BLaER1 treated with 17β-estradiol and CSF1 and Interleukin-3, amounts not matched to agents 10 nM and 100 nM (cell line): Measurements from ENCODE around the gene ALDH1A1.

Source experiments
- H3K27ac ChIP-seq, 11 experiments: shearing (Covaris generic); formaldehyde crosslinking; 2 replicates each; pipeline ENCODE4 v1.8.1; 2022
- H3K27me3 ChIP-seq, 11 experiments: shearing (Covaris generic); formaldehyde crosslinking; 2 replicates each; pipeline ENCODE4 v1.8.1; 2022
- H3K36me3 ChIP-seq, 11 experiments: shearing (Covaris generic); formaldehyde crosslinking; 2 replicates each; pipeline ENCODE4 v1.8.1; 2022
- H3K4me1 ChIP-seq, 10 experiments: shearing (Covaris generic); formaldehyde crosslinking; 2 replicates each; pipeline ENCODE4 v1.8.1; 2022
- H3K4me2 ChIP-seq, 11 experiments: shearing (Covaris generic); formaldehyde crosslinking; 2 replicates each; pipeline ENCODE4 v1.8.1; 2022
- H3K4me3 ChIP-seq, 10 experiments: shearing (Covaris generic); formaldehyde crosslinking; 2 replicates each; pipeline ENCODE4 v1.8.1; 2022
- H3K9ac ChIP-seq, 11 experiments: shearing (Covaris generic); formaldehyde crosslinking; 2 replicates each; pipeline ENCODE4 v1.8.1; 2022
- H3K9me3 ChIP-seq, 11 experiments: shearing (Covaris generic); formaldehyde crosslinking; replicated peaks in 1 of 11; 2 replicates each; pipeline ENCODE4 v1.8.1; 2022
- H4K20me1 ChIP-seq, 11 experiments: shearing (Covaris generic); formaldehyde crosslinking; 2 replicates each; pipeline ENCODE4 v1.8.1; 2022
- Cebpa-rat ChIP-seq, 11 experiments: shearing (Covaris generic); IDR thresholded peaks; 2 replicates each; pipeline ENCODE4 v1.8.1; 2022

Gene ALDH1A1

DNA sequence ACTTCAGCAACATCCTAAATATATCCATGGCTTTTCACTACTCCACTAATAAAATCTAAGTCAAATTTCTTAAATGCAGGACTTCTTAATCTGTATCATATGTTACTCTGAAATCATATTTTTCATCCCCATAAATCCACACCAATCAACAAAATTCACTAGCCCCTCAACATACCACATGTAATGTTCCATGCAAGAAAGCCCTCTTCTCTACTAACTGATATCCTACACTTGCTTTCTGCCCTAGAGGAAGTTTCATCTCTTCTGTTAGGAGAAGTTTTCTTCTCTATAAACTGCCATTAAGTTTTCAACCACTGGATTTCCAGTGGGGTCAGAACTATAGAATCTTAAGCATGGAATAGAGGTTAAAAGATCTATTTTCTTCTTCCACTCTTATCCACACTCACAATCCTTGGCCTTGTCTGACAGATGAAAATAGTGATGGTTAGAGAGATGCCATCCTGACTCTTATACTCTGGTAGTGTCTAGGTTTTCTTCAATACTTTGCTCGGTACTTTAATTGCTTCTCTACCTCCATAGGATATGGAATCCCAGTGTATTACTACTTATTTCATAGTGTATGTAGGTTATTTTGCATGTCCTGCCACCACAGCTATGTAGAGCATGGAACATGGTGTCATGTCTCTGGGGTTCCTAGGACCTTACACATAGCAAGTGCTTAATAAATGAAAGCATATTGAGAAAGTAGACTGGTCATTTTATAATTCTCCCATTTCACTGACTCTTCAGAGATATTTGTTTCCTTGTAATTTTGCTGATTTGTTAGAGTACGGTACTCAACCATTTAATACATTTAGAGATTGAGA is 48.4 kb downstream of the ALDH1A1 start:
- H4K20me1 ChIP-seq, result no peaks in the 10 kb centered on the region
- H3K4me1 ChIP-seq, result no peaks in the 10 kb centered on the region
- H3K9ac ChIP-seq, result no peak overlapping the region
- H3K36me3 ChIP-seq, result no peaks in the 10 kb centered on the region
- no peak for TF ChIP-seq Cebpa-rat (IDR thresholded peaks at IDR 0.05)
- H3K27ac ChIP-seq, result no peak overlapping the region
- no peaks in the 10 kb centered on the region for H3K27me3 ChIP-seq
- no peak overlapping the region for H3K4me2 ChIP-seq
- no peaks in the 10 kb centered on the region for H3K9me3 ChIP-seq
- no peak overlapping the region for H3K4me3 ChIP-seq

DNA sequence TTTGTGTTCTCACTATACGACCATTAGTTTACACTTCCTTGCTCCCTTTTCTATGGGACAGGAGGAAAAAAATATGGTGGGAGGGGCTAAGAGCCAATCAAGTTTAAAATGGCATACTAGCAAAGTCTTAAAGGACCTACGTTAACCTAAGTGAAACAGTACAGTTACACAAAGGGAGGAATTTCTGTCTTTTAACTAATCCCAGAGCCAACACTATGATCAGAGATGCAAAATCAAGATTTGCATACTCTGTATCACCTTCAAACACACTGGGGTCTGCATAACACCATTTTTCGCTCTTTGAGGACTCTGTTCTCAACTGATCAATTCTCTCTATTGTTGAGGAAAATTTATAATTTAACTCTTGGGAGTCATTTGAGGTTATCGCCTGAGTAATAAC is 49.8 kb downstream of the ALDH1A1 start:
- no peak for TF ChIP-seq Cebpa-rat (IDR thresholded peaks at IDR 0.05)
- Histone ChIP-seq H3K36me3 (no peaks in the 10 kb centered on the region), H4K20me1 (no peaks in the 10 kb centered on the region), H3K9me3 (no peaks in the 10 kb centered on the region), H3K4me3 (no peak overlapping the region), H3K27ac (no peak overlapping the region), H3K27me3 (no peaks in the 10 kb centered on the region), H3K9ac (no peak overlapping the region), H3K4me1 (no peaks in the 10 kb centered on the region), H3K4me2 (no peak overlapping the region)

DNA sequence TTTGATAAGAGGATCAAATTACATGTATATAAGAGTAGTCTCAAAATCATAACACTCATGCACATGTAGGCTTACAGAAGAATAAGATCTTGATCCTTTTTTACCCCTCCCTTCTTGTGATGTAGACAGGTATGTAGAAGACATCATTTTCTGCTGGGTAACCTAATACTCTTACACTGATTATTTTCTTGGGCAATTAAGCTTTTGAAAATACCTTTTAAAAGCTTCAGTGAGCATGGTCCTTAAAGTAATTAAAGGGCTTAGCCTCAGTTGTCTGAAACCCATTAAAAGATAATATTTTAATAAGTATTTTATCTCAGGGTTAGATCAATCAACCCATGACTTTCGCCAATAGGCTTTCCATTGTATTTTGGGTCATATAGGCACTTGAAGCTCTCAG is 50.6 kb downstream of the ALDH1A1 start:
- Histone ChIP-seq H4K20me1 (no peaks in the 10 kb centered on the region), H3K27me3 (no peaks in the 10 kb centered on the region), H3K4me1 (no peaks in the 10 kb centered on the region), H3K9ac (no peak overlapping the region), H3K4me3 (no peak overlapping the region), H3K36me3 (no peaks in the 10 kb centered on the region), H3K9me3 (no peaks in the 10 kb centered on the region), H3K4me2 (no peak overlapping the region), H3K27ac (no peak overlapping the region)
- TF ChIP-seq Cebpa-rat (IDR thresholded peaks at IDR 0.05), result no peak

DNA sequence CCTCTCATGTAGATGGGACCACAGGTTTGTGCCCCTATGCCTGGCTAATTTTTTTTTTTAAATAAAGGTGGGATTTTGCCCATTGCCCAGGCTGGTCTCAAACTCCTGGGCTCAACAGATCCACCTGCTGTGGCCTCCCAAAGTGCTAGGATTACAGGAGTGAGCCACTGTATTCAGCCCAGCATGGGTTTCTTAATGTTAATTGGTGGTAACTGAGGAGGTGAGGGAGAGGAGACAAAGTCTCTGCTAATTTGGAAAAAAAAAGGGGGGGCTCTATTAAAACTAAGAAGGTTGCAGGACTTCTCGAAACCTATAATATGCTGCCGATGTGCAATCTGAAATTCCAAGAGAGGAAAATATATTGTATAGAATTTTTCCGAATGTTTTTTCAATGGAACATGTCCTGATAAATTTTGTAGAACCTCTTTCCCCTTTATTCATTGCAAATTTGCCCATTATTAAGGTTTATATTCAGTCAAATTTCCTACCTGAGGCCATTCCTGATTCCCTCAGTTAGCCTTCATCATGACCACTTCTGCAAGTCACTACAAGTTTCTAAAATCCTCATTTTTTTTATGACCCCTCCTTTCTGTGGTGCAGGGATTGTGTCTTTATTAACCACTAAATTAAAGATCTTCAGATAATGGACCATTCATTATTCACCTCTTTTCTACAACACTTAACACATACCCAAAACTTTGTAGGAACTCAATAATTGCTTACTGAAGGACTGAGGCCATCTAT is 52.9 kb downstream of the ALDH1A1 start:
- H3K27ac ChIP-seq, result no peak overlapping the region
- H4K20me1 ChIP-seq, result no peaks in the 10 kb centered on the region
- H3K27me3 ChIP-seq, result no peaks in the 10 kb centered on the region
- no peak overlapping the region for H3K4me2 ChIP-seq
- H3K4me3 ChIP-seq, result no peak overlapping the region
- no peak for TF ChIP-seq Cebpa-rat (IDR thresholded peaks at IDR 0.05)
- no peaks in the 10 kb centered on the region for H3K4me1 ChIP-seq
- H3K9ac ChIP-seq, result no peak overlapping the region
- H3K9me3 ChIP-seq, result no peaks in the 10 kb centered on the region
- no peaks in the 10 kb centered on the region for H3K36me3 ChIP-seq

DNA sequence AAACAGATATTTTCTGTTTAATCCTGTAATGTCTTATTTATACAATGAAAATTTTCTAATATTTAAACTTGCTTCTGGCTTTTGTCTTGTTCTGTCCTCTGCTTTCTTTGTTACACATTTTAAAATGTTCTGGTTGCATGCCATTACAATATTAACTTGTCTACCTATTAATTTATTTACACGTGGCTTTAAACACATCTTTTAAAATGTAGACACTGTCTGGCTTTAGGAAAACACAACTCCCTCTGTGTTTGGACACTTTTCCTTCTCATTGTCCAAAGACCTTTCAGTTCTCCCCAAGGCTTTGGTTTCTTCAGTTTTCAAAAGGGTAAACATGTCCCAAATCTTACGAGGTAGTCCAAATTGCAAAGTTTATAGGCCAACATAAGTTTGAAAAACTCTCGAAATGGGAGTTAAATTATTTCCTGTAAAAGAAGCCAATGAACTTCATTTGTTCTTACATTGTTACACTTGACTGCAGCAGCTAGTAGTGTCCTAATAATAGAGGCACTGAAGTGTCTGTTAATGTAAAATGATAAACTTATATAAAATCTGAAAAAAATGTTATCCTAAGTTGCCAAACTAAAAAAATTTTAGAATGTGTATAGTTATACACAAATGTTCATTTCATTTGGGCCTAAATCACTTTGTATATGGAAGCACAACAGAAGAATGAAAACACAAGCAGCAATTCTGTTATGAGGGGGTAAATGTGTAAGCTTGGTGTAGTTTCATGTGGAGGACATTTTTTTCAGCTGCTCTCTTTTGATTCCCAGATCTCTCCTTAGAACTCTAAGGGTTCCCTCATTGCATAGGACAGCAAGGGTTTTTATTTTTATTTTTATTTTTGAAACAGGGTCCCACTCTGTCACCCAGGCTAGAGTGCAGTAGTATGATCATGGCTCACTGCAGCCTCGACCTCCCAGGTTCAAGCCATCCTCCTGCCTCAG is 53.8 kb downstream of the ALDH1A1 start:
- TF ChIP-seq Cebpa-rat (IDR thresholded peaks at IDR 0.05), result no peak
- H3K9me3 ChIP-seq, result no peaks in the 10 kb centered on the region
- no peaks in the 10 kb centered on the region for H3K4me1 ChIP-seq
- H3K4me3 ChIP-seq, result no peak overlapping the region
- H3K27me3 ChIP-seq, result no peaks in the 10 kb centered on the region
- no peaks in the 10 kb centered on the region for H3K36me3 ChIP-seq
- H3K9ac ChIP-seq, result no peak overlapping the region
- H4K20me1 ChIP-seq, result no peaks in the 10 kb centered on the region
- H3K27ac ChIP-seq, result no peak overlapping the region
- H3K4me2 ChIP-seq, result no peak overlapping the region

DNA sequence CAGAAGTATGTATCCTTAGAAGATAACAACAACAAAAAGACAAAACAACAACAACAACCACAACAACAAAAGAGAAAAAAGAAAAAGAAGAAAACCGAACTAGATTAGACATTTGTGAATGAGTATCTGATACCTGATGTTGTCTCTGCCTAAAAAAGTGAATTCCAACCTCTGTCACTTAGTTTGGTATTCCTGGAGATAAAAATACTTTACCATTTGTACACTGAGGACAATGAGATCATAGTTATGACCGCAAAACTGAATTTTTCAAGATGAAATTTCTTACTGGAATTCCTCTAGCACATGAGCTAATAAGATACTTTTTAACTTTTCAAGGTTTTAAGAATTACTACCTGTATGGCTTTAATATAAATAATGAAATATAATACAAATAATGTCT is 54.5 kb downstream of the ALDH1A1 start:
- Histone ChIP-seq H3K36me3 (no peaks in the 10 kb centered on the region), H3K9ac (no peak overlapping the region), H4K20me1 (no peaks in the 10 kb centered on the region), H3K4me3 (no peak overlapping the region), H3K4me2 (no peak overlapping the region), H3K4me1 (no peaks in the 10 kb centered on the region), H3K9me3 (no peaks in the 10 kb centered on the region), H3K27me3 (no peaks in the 10 kb centered on the region), H3K27ac (no peak overlapping the region)
- no peak for TF ChIP-seq Cebpa-rat (IDR thresholded peaks at IDR 0.05)

DNA sequence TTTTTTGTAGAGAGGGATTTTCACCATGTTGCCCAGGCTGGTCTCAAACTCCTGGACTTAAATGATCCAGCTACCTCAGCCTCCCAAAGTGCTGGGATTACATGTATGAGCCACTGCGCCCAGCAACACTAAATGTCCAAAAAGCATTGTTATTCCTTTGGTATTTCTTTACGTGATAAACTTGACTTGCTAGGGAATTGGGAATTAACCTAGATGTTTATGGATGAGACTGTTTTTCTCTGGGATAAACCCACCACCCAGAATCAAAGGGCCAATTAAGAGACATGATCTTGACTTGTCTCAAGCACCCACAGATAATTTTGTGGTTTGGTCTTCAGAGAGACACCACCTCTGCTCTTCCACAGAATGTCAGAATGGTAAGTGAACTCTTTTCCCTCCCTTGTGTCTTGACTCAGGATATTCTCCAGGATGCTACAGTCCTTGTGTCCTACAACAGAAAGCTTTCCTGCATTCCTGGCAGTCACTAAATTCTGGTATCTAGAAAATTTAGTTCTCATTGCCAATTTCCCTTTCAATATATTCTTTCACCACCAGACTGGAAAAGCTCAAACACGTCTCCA is 55.7 kb downstream of the ALDH1A1 start:
- H3K9ac ChIP-seq, result no peak overlapping the region
- no peaks in the 10 kb centered on the region for H3K27me3 ChIP-seq
- no peak for TF ChIP-seq Cebpa-rat (IDR thresholded peaks at IDR 0.05)
- H3K36me3 ChIP-seq, result no peaks in the 10 kb centered on the region
- H3K4me2 ChIP-seq, result no peak overlapping the region
- no peak overlapping the region for H3K27ac ChIP-seq
- H3K4me1 ChIP-seq, result no peaks in the 10 kb centered on the region
- H3K9me3 ChIP-seq, result no peaks in the 10 kb centered on the region
- H4K20me1 ChIP-seq, result no peaks in the 10 kb centered on the region
- no peak overlapping the region for H3K4me3 ChIP-seq

DNA sequence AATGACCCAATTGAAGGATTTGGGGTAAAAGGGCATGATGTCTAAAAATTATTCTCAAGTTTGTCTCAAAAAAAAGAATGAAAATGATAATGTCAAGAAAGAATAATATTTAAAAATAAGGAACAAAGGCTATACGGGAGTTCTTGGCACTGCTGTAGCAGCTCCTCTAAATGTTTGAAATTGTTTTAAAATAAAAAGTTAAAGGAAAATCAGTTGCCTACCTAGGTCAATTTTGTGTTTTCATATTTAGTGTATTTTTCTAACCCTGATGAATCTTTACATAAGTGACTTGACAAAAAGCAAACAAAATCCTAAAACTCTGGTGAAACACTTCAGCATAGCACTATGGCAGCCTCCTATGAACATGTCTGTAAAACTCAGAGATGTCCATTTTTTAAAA is 56.4 kb downstream of the ALDH1A1 start:
- Histone ChIP-seq H4K20me1 (no peaks in the 10 kb centered on the region), H3K27me3 (no peaks in the 10 kb centered on the region), H3K4me1 (no peaks in the 10 kb centered on the region), H3K27ac (no peak overlapping the region), H3K4me2 (no peak overlapping the region), H3K4me3 (no peak overlapping the region), H3K9me3 (no peaks in the 10 kb centered on the region), H3K36me3 (no peaks in the 10 kb centered on the region), H3K9ac (no peak overlapping the region)
- no peak for TF ChIP-seq Cebpa-rat (IDR thresholded peaks at IDR 0.05)

DNA sequence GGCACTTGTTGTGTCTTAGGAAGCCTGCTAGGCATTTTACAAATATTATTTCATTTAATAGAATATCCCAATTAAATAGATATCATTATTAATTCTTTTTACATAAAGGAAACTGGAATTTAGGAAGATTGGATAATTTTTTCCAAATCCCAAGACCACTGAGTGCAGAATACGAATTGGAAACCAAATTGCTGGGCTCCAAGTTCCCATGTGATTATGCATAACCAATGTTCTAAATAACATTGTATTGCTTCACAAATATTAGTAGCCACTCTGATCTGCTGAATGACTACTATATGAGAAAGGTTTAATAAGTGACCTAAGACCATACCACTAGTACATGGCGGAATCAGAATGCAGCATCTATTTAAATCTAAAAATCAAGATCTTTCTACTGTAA is 57.7 kb downstream of the ALDH1A1 start:
- Histone ChIP-seq H3K4me2 (no peak overlapping the region), H3K4me1 (no peaks in the 10 kb centered on the region), H3K9me3 (no peaks in the 10 kb centered on the region), H3K9ac (no peak overlapping the region), H3K27me3 (no peaks in the 10 kb centered on the region), H3K27ac (no peak overlapping the region), H4K20me1 (no peaks in the 10 kb centered on the region), H3K4me3 (no peak overlapping the region), H3K36me3 (no peaks in the 10 kb centered on the region)
- no peak for TF ChIP-seq Cebpa-rat (IDR thresholded peaks at IDR 0.05)
